ENCODE data around the gene BTBD7. TPM values are rescaled to one million over a fixed set of nuclear protein-coding genes. Genes with fewer than 3 reads are reported as not detected.

The BTBD7 gene
- total and polyA plus RNA-seq, 2 experiments from 2014 or later: 24.4 to 32.8 TPM

- TF ChIP-seq REST (IDR thresholded peaks at IDR 0.05; ENCODE audit: unreplicated experiment) (no peak), EZH2phosphoT487 (IDR thresholded peaks at IDR 0.05; ENCODE audit: unreplicated experiment) (no peak), POLR2AphosphoS5 (IDR thresholded peaks at IDR 0.05; ENCODE audit: low read depth) (no peak)
Observed at GRCh38 chr14:93333631-93334103, 831 bp upstream of the BTBD7 start (continued).

GRCh38 chr14:93332397-93332852 is 411 bp downstream of the BTBD7 start:
- peak overlapping the region; percentile 86 for H3K27ac ChIP-seq (ENCODE audit: low read depth)
- DNase-seq (ENCODE audit: low spot score) (peak; percentile 74), ATAC-seq (peak; percentile 88)
- H3K27ac Mint-ChIP-seq: no peak overlapping the region; the same call in 1 of the 2 replicates
- H3K4me1 Mint-ChIP-seq: peaks cover 40% of the 10 kb centered on the region
- peaks cover 21% of the 10 kb centered on the region for H3K36me3 Mint-ChIP-seq (ENCODE audit: low read depth)
- TF ChIP-seq NANOG (IDR thresholded peaks at IDR 0.05; ENCODE audit: borderline replicate concordance): no peak
- TF ChIP-seq ETS1 (IDR thresholded peaks at IDR 0.05): no peak
- no peak for TF ChIP-seq ZNF331 (CRISPR knock-in tag; IDR thresholded peaks at IDR 0.05; ENCODE audit: low read depth)
- no peak for TF ChIP-seq ZNF114 (CRISPR knock-in tag; IDR thresholded peaks at IDR 0.05)
- no peak for TF ChIP-seq CTCF (conservative IDR thresholded peaks at IDR 0.05; ENCODE audit: low read depth in 2 of 2)
- no peak for TF ChIP-seq EZH2 (IDR thresholded peaks at IDR 0.05; ENCODE audit: low read depth, unreplicated experiment)
- TF ChIP-seq EZH2phosphoT487 (IDR thresholded peaks at IDR 0.05; ENCODE audit: unreplicated experiment): no peak
- 0 out of 2 replicates have a peak, but pooled peaks cover 4% of the 10 kb centered on the region for H3F3A ChIP-seq (replicated peaks; ENCODE audit: low read depth)
- no peaks in the 10 kb centered on the region for H3K27me3 ChIP-seq (ENCODE audit: insufficient read depth)
- H3K4me2 ChIP-seq: peak overlapping the region; percentile 92
- peaks cover 28% of the 10 kb centered on the region; the same call in 1 of the 2 replicates for H3K4me1 ChIP-seq (ENCODE audit: insufficient read depth)
- peak overlapping the region; percentile 87 for H3K4me3 ChIP-seq
- H3K27me3 Mint-ChIP-seq (ENCODE audit: insufficient read depth, low read depth, poor library complexity): peaks cover 13% of the 10 kb centered on the region
- peaks cover 48% of the 10 kb centered on the region for H3K79me2 ChIP-seq (replicated peaks; ENCODE audit: insufficient read depth)
- H3K9me3 Mint-ChIP-seq: peaks cover 18% of the 10 kb centered on the region
- no peaks in the 10 kb centered on the region for H3K9me2 ChIP-seq (ENCODE audit: insufficient read depth)
- H2AFZ ChIP-seq: peak overlapping the region; percentile 85
- peak overlapping the region; percentile 93 for H3K4me3 Mint-ChIP-seq
- H4K20me1 ChIP-seq (replicated peaks; ENCODE audit: insufficient read depth): peaks cover 35% of the 10 kb centered on the region
- peaks cover 10% of the 10 kb centered on the region for H3K36me3 ChIP-seq (ENCODE audit: insufficient read depth)

Data from GM23338 (cell line).